HepG2 (cell line): ENCODE measurements around the gene TMPRSS7. TPM values are rescaled to one million over a fixed set of nuclear protein-coding genes. Genes with fewer than 3 reads are reported as not detected.

Experiments
- ATAC-seq: fragments of 200-7000 bp; cut with Tn5 transposase; 3 replicates; pipeline ENCODE4 v1.9.1; 2020; ENCODE audit warnings: mild to moderate bottlenecking, moderate library complexity
- BruUV-seq: library from RNA; stranded (reverse); fragments of 400-500 nt; replicated peaks from 2 replicates; lab custom pipeline; 2021; lab: Mats Ljungman, UMichigan
- CTCF ChIA-PET: fragments of 300-600 bp; formaldehyde crosslinking; extraction: SDS; loops from one replicate; lab custom pipeline; 2021; ENCODE audit warnings: low total read pairs, inconsistent platforms, low intra/inter-chr PET ratio; lab: Yijun Ruan, JAX
- POLR2A ChIA-PET: fragments of 350-600 bp; sonication (Branson Sonifier 250); formaldehyde crosslinking; loops from one replicate; lab custom pipeline; 2020; ENCODE audit warnings: antibody characterized with exemption, inconsistent platforms; lab: Yijun Ruan, JAX
- DNase-seq: peaks from one replicate; pipeline ENCODE4 v3.0.0-alpha.2; 2015; ENCODE audit warnings: low spot score
- FAIRE-seq: peaks from 3 replicates; lab custom pipeline; 2011; peaks lifted over from hg19 to GRCh38; lab: Jason Lieb, UNC
- H2AFZ ChIP-seq: one replicate; pipeline ENCODE4 v1.6.1; 2011; ENCODE audit warnings: low read length, inconsistent platforms
- H3K27ac ChIP-seq: fragments of 300-600 bp; 3 replicates; pipeline ENCODE4 v1.8.0; 2011; ENCODE audit warnings: mixed run types, mild to moderate bottlenecking, mixed read lengths, low read length, inconsistent platforms; ENCODE audit not compliant: insufficient read depth; ENCODE audit errors: extremely low read length
- H3K27me3 ChIP-seq, 2 experiments: fragments of 200-600 bp in 1 of 2; 2 replicates in 1 of 2; 3 replicates in 1 of 2; pipeline versions ENCODE4 v1.6.0 to v1.8.0; 2011; ENCODE audit warnings: low read length in 2 of 2, mild to moderate bottlenecking in 2 of 2, moderate library complexity in 2 of 2, inconsistent platforms in 1 of 2; ENCODE audit not compliant: insufficient read depth in 2 of 2, control insufficient read depth in 1 of 2
- H3K36me3 ChIP-seq, 2 experiments: fragments of 200-600 bp in 1 of 2; replicated peaks in 1 of 2; 2 replicates in 1 of 2; 3 replicates in 1 of 2; pipeline versions ENCODE4 v1.5.1 to v1.8.0; 2011; ENCODE audit warnings: low read length in 2 of 2, inconsistent platforms in 1 of 2; ENCODE audit not compliant: insufficient read depth in 2 of 2, control insufficient read depth in 1 of 2
- H3K4me1 ChIP-seq: 2 replicates; pipeline ENCODE4 v1.5.1; 2012; ENCODE audit warnings: low read length, inconsistent platforms; ENCODE audit not compliant: insufficient read depth
- H3K4me2 ChIP-seq: 2 replicates; pipeline ENCODE4 v1.6.0; 2011; ENCODE audit warnings: low read depth, low read length, inconsistent platforms
- H3K4me3 ChIP-seq, 3 experiments: fragments of 200-600 bp in 1 of 3; sonication (generic), shearing (Covaris generic) in 1 of 3; replicated peaks in 1 of 3; 2 replicates each; pipeline ENCODE4 v1.5.1; 2011 to 2016; ENCODE audit warnings: low read length in 3 of 3, inconsistent platforms in 2 of 3, low read depth in 2 of 3, mild to moderate bottlenecking in 2 of 3, control low read depth in 1 of 3, mixed read lengths in 1 of 3; ENCODE audit not compliant: insufficient read depth in 1 of 3
- H3K79me2 ChIP-seq: one replicate; pipeline ENCODE4 v1.6.1; 2011; ENCODE audit warnings: low read length, inconsistent platforms; ENCODE audit not compliant: insufficient read depth
- H3K9ac ChIP-seq: 2 replicates; pipeline ENCODE4 v1.6.0; 2011; ENCODE audit warnings: mild to moderate bottlenecking, low read depth, low read length, inconsistent platforms; ENCODE audit not compliant: insufficient read depth
- H3K9me3 ChIP-seq: 2 replicates; pipeline ENCODE4 v1.5.1; 2012; ENCODE audit warnings: mild to moderate bottlenecking, low read length
- H4K20me1 ChIP-seq: 2 replicates; pipeline ENCODE4 v1.6.0; 2011; ENCODE audit warnings: inconsistent platforms, mild to moderate bottlenecking, low read length, moderate library complexity; ENCODE audit not compliant: insufficient read depth
- IKZF5 ChIP-seq: IDR thresholded peaks from 2 replicates; pipeline ENCODE4 v1.6.1; 2018; ENCODE audit warnings: missing genetic modification reagents, mild to moderate bottlenecking, missing compliant biosample characterization
- MTF1 ChIP-seq: sonication (generic); formaldehyde crosslinking; IDR thresholded peaks from 2 replicates; pipeline ENCODE4 v1.5.0; 2020; ENCODE audit warnings: missing genetic modification reagents
- REPIN1 ChIP-seq: sonication (generic); formaldehyde crosslinking; IDR thresholded peaks from 2 replicates; pipeline ENCODE4 v1.8.0; 2022; ENCODE audit warnings: missing genetic modification reagents, low read depth, mild to moderate bottlenecking, borderline replicate concordance
- SIN3B ChIP-seq: fragments of 150-350 bp; IDR thresholded peaks from 2 replicates; pipeline ENCODE4 v1.6.1; 2014; ENCODE audit warnings: low read length
- ZNF281 ChIP-seq: sonication (generic); formaldehyde crosslinking; IDR thresholded peaks from 2 replicates; pipeline ENCODE4 v1.4.0; 2020; ENCODE audit warnings: missing genetic modification reagents, borderline replicate concordance
- ZNF574 ChIP-seq: sonication (generic); formaldehyde crosslinking; IDR thresholded peaks from 2 replicates; pipeline ENCODE4 v1.4.0; 2020; ENCODE audit warnings: missing genetic modification reagents
- WGBS: methylation state at CpG from one replicate; pipeline ENCODE4 v1.1.6; 2017; ENCODE audit warnings: low lambda C conversion rate; 5-methylcytosine and 5-hydroxymethylcytosine counted together
- in situ Hi-C: cut with HindIII; loops from 2 replicates; pipeline ENCODE4 v1.10.0; 2017; ENCODE audit warnings: low pct_unique_long_range_greater_than_20kb; ENCODE audit not compliant: extremely low pct_ligation_motif_present
- intact Hi-C: fragments of 100-400 bp; cut with micrococcal nuclease; formaldehyde crosslinking; loops from one replicate; pipeline ENCODE4 v1.10.0; 2022; ENCODE audit not compliant: unreplicated experiment
- polyA plus RNA-seq, 8 experiments: library from polyadenylated mRNA; depleted of rRNA in 3 of 8; stranded (reverse) in 7 of 8; unstranded in 1 of 8; fragments of >200 nt; fragmentation: Illumina TruSeq in 4 of 8; extraction: Trizol in 4 of 8; gene quantifications; 2 replicates each; pipeline versions ENCODE4 v1.2.1 to v1.2.3, GENCODE V29; 2011 to 2016; ENCODE audit warnings: low read depth in 4 of 8, missing spikeins in 1 of 8, mixed read lengths in 1 of 8; ENCODE audit not compliant: insufficient read depth in 1 of 8
- total RNA-seq, 5 experiments: library from RNA; depleted of rRNA; stranded (reverse); fragments of >200 nt; fragmentation: Illumina TruSeq; extraction: Trizol; gene quantifications; 2 replicates each; pipeline ENCODE4 v1.2.3, GENCODE V29; 2016; ENCODE audit warnings: low read depth in 1 of 5
- TF ChIP-seq, protein P1 (sequence below): sonication (generic); formaldehyde crosslinking; IDR thresholded peaks from 2 replicates; pipeline ENCODE4 v1.4.0; 2020; ENCODE audit warnings: missing genetic modification reagents
- TF ChIP-seq, protein P2 (sequence below): IDR thresholded peaks from 2 replicates; pipeline ENCODE4 v1.6.1; 2016; ENCODE audit warnings: missing biosample characterization, missing genetic modification reagents, low read depth

The TMPRSS7 gene
- total and polyA plus RNA-seq, 2 of the 13 experiments (the other 11 are each of a cell fraction or from before 2014, with no cell fraction given): not detected

DNA sequence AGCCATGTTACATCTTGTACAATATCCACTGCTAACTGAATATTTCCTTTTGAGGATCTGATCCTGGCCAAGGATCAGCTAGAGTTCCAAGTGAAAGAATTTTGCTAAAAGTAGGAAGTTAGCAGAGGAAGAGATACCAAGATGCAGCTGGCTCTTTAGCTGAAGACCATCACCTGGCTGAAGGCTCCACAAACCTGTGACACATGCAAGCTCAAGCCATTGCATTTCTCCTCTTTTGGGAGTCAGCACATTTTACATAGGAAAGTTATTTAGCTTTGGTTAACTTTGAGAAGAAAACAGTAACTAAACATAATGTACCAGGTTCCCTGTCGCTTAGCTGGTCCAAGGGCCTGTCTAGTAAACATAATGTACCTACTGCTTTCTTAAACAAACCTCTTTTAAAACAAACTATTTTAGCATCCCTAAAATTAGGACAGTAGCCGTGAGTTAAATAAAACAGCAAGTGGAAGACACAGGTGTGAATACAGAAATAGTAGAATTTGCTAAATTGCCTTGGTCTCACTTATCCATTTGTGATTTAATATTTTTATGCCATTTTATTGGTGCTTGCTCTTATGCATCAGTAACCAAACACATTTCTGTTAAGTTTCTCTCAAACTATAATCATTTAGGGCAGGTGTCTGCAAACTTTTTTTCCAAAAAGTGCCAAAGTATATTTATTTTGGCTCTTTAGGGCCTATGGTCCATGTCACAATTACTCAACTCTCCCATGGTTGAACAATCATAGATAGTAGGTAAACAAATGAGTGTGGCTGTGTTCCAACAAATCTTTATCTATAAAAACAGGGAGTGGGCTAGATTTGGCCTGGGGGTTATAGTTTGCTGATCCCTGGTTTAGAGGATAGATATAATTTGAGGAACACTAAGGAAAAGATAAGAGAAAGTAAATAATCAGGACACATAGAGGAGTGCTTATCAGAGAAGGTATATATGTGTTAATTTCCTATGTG lies 87.3 kb downstream of the TMPRSS7 start:
- Histone ChIP-seq H3K4me1 (no peaks in the 10 kb centered on the region), H3K79me2 (no peaks in the 10 kb centered on the region), H3K36me3 (no peaks in the 10 kb centered on the region), H4K20me1 (no peaks in the 10 kb centered on the region), H3K9ac (no peak overlapping the region), H3K27ac (no peak overlapping the region), H2AFZ (no peak overlapping the region), H3K4me3 (no peak overlapping the region), H3K9me3 (no peaks in the 10 kb centered on the region), H3K4me2 (no peak overlapping the region), H3K27me3 (no peaks in the 10 kb centered on the region)
- BruUV-seq: no TSS peak
- DNase-seq (no peak), ATAC-seq (no peak), FAIRE-seq (no peak)
- CTCF ChIA-PET: no interaction called here
- TF ChIP-seq IKZF5 (CRISPR knock-in tag) (no peak), ZNF574 (CRISPR knock-in tag) (no peak), ZNF281 (CRISPR knock-in tag) (no peak), REPIN1 (CRISPR knock-in tag) (no peak), MTF1 (CRISPR knock-in tag) (no peak), SIN3B (no peak)
- TF ChIP-seq, protein P1, sequence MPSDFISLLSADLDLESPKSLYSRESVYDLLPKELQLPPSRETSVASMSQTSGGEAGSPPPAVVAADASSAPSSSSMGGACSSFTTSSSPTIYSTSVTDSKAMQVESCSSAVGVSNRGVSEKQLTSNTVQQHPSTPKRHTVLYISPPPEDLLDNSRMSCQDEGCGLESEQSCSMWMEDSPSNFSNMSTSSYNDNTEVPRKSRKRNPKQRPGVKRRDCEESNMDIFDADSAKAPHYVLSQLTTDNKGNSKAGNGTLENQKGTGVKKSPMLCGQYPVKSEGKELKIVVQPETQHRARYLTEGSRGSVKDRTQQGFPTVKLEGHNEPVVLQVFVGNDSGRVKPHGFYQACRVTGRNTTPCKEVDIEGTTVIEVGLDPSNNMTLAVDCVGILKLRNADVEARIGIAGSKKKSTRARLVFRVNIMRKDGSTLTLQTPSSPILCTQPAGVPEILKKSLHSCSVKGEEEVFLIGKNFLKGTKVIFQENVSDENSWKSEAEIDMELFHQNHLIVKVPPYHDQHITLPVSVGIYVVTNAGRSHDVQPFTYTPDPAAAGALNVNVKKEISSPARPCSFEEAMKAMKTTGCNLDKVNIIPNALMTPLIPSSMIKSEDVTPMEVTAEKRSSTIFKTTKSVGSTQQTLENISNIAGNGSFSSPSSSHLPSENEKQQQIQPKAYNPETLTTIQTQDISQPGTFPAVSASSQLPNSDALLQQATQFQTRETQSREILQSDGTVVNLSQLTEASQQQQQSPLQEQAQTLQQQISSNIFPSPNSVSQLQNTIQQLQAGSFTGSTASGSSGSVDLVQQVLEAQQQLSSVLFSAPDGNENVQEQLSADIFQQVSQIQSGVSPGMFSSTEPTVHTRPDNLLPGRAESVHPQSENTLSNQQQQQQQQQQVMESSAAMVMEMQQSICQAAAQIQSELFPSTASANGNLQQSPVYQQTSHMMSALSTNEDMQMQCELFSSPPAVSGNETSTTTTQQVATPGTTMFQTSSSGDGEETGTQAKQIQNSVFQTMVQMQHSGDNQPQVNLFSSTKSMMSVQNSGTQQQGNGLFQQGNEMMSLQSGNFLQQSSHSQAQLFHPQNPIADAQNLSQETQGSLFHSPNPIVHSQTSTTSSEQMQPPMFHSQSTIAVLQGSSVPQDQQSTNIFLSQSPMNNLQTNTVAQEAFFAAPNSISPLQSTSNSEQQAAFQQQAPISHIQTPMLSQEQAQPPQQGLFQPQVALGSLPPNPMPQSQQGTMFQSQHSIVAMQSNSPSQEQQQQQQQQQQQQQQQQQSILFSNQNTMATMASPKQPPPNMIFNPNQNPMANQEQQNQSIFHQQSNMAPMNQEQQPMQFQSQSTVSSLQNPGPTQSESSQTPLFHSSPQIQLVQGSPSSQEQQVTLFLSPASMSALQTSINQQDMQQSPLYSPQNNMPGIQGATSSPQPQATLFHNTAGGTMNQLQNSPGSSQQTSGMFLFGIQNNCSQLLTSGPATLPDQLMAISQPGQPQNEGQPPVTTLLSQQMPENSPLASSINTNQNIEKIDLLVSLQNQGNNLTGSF (CRISPR knock-in tag): no peak
- TF ChIP-seq, protein P2, sequence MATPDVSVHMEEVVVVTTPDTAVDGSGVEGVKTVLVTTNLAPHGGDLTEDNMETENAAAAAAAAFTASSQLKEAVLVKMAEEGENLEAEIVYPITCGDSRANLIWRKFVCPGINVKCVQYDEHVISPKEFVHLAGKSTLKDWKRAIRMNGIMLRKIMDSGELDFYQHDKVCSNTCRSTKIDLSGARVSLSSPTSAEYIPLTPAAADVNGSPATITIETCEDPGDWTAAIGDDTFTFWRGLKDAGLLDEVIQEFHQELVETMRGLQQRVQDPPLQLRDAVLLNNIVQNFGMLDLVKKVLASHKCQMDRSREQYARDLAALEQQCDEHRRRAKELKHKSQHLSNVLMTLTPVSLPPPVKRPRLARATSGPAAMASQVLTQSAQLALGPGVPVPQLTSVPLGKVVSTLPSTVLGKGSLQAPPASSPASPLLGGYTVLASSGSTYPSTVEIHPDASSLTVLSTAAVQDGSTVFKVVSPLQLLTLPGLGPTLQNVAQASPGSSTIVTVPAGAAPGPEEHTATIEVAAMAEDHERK: no peak
- in situ Hi-C loops (no loop called here), intact Hi-C loops (no loop called here)
- 35% methylated on average over 2 of the region's 2 CpGs for WGBS
- POLR2A ChIA-PET: no interaction called here
